GM19395 (cell line): ENCODE data around the gene MPP2.
"Not testable (repeated sequence)": the region's sequence is repeated elsewhere in the genome, so short reads cannot be mapped to it uniquely, and the experiment has no call there.

Experiments used
- ATAC-seq: cut with Tn5 transposase; IDR thresholded peaks from one replicate; pipeline ENCODE4 v1.9.1; 2021; ENCODE audit warnings: mild to moderate bottlenecking, moderate library complexity; ENCODE audit not compliant: unreplicated experiment

MPP2 gene

GRCh38 chr17:43905400-43905984, 1.8 kb downstream of the MPP2 start:
- ATAC-seq = no peak

DNA sequence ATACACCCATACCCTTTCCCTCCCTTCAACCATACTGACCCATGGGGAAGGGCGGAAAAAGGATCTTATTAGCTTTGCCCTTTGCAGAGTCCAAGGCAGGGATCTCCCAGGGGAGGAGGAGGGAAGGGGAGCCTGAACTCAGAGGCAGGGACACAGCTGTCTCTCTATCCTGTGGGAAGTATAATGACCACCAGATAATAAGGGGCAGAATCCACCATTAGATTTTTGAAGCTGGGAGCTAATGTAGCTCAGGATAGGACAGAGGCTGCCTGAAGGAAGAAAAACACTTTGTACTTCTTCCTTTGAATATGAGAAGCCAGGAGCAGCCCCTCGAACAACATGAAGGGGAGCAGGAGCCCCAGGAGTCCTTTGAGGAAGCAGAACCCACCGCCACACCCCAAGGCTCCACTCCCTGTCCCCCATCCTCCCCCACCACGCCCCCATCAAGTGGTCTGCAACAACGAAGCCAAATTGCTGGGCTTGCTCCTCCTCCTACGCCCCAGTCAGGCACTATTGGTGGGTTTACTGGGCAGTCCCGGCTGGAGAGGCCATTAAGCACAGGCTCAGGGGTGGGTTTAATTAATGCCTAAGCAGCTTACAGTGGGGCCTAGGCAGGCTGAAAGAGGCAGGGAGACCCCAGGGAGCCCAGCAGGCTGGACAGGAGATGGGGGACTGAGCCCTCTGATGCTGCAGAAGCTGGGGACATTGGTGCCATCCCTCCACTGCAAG, 5.3 kb downstream of the MPP2 start:
- ATAC-seq = no peak

DNA sequence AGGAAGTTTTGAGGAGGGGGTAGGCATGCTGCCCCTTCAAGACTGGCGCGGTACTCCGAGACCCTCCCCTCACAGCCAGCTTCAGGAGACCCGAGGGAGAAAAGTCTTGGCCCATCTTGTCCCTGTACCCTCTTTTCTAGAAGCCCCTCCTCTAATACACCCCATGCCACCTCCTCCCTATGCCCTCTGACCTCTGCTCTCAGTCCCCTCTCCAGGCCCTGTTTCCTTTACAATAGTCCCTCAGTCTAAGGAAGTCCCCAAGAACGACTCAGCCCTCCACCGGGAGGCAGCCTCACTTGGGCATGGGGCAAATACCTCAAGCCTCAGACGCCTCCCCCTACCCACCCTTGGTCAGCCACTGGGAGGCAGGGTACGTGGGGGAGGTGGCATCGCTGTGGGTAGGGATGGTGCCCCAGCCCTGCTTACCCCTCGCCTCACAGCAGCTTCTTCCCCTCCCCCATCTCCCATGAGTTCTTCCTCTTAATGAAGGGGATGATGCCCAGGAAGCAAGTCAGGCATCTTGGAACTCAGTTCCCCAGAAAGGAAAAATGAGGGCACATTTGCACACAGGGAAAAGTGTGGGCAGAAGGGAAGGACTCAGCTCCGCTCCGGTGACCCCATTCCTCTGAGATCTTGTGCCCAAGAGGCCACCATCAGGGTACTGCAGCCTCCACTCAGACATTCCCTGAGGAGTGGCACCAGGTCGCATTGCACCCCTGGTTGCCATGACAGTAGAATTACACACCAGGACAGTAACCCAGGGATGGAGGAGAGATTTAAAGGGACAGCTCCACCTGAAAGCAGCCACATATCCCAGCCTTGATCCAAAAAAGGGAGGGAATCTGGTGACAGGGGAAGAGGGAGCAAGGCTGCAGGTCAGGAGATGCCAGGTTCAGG, 6.2 kb downstream of the MPP2 start:
- ATAC-seq = no peak

DNA sequence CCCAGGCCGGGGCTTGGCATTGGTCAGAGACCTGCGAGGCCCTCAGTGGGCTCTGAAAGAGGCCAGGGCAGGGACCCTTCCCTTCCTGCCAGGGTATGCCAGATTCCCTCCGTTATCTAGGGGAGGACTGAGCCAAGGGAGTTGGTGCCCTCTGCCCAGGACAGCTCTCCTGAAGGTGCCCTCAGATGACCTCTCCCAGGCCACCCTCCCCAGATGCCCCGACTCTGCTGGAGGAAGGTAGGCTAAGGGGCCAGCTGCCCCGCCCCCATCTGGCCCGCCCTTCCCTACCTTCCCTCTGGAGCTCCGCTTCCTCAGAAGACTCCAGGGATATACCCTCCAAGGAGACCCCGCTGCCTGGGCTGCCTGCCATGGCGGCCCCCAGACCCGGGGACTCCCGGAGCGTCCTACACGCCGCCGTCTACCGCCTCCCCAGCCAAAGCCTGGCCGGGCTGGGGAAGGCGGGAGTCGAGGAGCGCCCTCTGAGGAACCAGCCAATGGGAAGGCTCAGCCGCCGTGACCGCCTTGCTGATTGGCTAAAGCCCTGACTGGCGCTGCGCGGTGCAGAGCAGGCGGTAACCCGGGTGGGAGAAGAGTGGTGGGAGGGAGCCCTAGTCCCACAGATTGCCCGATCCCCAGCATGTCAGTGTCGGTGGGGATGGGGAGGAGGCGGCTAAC, 7.0 kb downstream of the MPP2 start:
- no peak for ATAC-seq

GRCh38 chr17:43898446-43898845, 8.9 kb downstream of the MPP2 start:
- no peak for ATAC-seq

- ATAC-seq = no peak
Measured at GRCh38 chr17:43897831-43898230, 9.5 kb downstream of the MPP2 start.

GRCh38 chr17:43894494-43894893, 12.8 kb downstream of the MPP2 start:
- not testable (repeated sequence) for ATAC-seq

- no peak for ATAC-seq
Measured at GRCh38 chr17:43892647-43892952, 14.7 kb downstream of the MPP2 start.

GRCh38 chr17:43891851-43892646, 15.3 kb downstream of the MPP2 start:
- ATAC-seq = no peak

DNA sequence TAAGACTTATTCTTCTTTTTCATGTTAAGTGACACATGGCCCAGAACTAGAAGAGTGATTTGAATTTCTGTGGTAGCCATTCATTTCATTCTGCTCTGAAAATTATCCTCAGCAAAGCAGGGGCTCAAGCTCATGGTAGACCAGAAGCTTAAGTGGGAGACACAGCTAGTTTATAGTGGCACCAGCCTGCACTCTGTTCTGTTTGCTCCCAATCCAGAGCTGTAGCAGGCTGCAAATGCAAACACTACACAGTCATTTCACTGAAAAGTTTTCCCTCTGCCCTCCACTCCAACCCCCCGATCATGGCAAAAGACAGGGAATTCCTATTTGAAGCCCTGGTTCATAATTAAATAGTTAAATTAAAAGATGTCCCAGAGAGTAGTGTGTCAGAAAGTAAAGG, 17.1 kb downstream of the MPP2 start:
- no peak for ATAC-seq

DNA sequence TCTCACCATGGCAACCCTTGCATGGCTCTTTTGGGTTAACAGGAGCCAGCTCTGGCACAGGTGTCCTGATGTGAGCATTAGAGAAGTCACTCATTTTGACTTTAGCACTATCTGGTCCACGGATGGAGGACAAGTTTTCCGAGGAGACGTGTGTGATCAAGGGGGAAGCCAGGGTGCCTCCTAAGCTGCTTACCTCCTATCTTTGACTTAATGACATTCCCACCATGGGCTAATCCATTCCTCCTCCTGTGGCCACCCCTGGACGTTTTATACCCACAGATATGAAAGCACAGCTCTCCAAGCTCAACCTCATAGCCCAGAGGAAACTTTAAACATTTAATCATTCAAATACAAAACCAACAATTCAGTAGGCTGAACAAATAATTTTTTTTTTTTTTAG, 18.8 kb downstream of the MPP2 start:
- no peak for ATAC-seq

- ATAC-seq = no peak
Measured at GRCh38 chr17:43882761-43883415, 24.4 kb downstream of the MPP2 start.

DNA sequence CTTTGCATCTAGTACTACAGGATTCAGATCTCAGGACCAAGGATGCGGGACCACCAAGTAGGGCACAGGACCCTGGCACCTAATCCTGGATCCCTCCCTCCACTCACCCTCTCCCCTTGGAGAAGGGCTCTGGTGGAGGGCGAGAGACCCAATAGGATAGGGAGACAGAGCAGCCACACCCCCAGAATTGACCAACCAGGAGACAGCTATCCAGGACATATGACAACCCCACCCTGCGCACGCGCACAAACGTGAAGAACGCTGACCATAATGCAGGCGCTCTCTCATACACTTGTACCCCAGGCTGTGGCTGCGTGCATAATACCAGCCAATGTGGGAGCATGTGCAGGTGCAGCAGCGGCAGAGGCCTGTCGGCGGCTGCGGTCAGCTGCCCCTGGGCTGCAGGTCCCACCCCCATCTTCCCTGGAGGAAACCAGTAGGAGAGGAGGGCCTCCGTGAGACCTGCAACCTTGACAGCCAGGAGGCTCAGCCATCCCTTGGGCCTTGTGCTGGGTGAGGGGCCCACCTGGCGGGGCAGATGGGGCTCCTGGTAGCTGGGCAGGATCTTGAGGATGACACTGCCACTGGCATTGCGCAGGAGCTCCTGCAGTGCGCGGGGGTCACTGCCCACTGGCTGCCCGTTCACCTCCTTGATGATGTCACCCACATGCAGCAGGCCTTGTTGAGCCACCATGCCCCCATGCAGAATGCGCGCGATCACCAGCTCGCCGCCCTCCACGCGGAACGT, 25.4 kb downstream of the MPP2 start:
- no peak for ATAC-seq

DNA sequence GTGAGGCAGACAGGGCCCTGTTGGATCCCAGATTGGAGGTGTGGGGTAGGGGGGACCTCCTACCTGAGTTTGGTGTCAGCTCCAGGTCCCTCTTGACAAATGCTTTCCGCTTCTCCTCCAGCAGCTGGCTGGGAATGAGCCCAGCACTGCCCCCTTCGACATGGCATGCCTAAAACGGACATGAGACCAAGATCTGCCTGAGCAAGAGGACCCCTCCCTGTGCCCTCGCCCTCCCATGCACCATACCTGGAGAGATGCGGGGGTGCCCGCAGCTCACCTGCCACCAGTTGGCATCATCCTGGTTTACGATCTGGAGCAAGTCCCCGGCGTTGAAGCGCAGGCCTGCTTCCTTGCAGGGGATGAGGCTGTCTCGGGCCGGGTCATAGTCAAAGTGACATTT, 26.2 kb downstream of the MPP2 start:
- ATAC-seq = no peak

DNA sequence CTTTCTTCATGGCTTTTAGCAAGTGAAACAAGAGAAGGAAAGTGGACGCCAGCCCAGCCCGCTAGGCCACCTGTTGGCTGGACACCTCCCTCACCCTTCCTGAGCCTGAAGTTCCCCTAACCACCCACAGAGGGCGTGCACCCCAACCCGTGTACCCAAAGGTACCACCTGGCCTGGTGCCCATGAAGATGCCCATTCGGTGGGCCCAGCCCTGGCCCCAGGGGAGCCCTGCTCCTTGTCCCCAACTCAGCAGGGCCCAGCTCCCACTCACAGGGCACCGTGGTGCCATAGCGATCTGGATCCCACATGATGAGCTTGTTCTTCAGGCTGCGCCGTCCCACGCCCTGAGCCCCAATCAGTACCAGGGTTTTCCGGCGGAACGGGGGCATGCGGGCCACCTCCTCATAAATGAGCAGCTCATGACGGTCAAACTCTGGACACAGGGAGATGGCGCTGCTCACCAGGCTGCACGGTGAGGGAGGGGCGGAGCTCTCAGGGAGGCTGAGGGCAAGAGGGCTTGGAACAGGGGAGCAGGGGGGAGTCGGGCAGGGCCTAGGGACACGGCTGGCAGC, 26.8 kb downstream of the MPP2 start:
- no peak for ATAC-seq

GRCh38 chr17:43879723-43880419, 27.5 kb downstream of the MPP2 start:
- no peak for ATAC-seq

- ATAC-seq = no peak
Measured at GRCh38 chr17:43878260-43879175, 28.8 kb downstream of the MPP2 start.
